GM19035 (cell line): ENCODE data around the gene VPS33A.

Source experiments
- ATAC-seq: cut with Tn5 transposase; IDR thresholded peaks from one replicate; pipeline ENCODE4 v1.9.1; 2021; ENCODE audit not compliant: unreplicated experiment

Gene VPS33A

DNA sequence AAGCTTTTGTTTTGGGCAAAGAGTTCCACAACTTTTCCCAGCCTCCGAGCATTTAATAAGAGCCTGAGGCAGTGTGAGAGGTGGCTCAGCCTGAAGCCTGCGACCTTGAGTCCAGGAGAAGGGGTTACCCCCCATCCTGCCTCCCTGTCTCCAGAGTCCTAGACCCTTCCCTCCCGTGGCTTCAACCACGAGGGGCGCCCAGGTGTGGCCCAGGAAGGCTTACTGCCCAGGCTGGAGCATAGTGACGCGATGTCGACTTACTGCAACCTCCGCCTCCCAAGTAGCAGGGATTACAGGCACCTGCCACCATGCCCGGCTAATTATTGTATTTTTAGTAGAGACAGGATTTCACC, 82.7 kb downstream of the VPS33A start:
- no peak for ATAC-seq

DNA sequence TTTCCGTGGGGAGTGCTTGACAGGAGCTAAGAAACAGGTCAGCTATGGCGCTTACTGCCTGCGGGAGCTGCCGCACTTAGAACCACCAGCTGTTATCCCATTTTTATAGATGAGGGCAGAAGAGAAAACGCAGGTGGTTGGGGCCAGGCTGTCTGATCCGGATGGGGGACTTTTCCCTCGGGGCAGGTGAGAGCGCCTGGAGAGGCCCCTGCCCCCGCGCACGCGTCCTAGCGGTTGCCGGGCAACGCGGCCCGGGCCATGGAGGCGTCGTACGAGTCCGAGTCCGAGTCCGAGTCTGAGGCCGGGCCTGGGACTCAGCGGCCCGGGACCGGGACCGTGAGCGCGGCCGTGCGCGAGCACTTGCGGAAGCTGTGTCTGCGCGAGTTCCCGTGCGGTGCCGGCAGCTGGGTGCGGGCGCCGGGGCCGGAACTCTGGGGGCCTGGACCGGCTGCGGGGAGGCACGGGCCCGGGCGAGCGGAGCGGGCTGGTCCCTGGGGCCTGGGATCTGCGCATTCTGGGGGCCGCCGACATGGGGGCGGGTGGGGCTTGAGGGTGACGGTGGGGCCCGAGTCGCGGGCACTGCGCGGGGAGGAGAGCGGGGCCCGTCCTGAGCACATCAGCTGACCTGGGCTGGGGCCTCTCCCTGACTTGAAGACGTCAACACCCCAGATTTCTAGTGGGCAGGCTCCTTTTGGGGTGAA, 83.3 kb downstream of the VPS33A start, which contains the start of gene LRRC43:
Gene LRRC43, plus strand, starts transcription at position 237 of the 701 bp plus-strand sequence. Its CDS starts 22 bp downstream, at position 259.
- ATAC-seq: no peak
